Liver (tissue), 9 donors: ENCODE results near the gene TMEM221. TPM values are rescaled to one million over a fixed set of nuclear protein-coding genes. Genes with fewer than 3 reads are reported as not detected.

ENCODE experiments used
- DNase-seq: peaks from one replicate; pipeline ENCODE4 v3.0.0-alpha.2; 2017; ENCODE audit warnings: low spot score
- H3K27ac ChIP-seq, 2 donors: one replicate each; pipeline ENCODE4 v1.7.0; 2013; ENCODE audit warnings: inconsistent platforms in 2 of 2, low read length in 2 of 2, control low read depth in 1 of 2, low read depth in 1 of 2, mild to moderate bottlenecking in 1 of 2
- H3K27me3 ChIP-seq, 4 donors: one replicate each; pipeline versions ENCODE4 v1.6.1 to v1.7.0; 2013; ENCODE audit warnings: low read length in 3 of 4, inconsistent platforms in 1 of 4, mild to moderate bottlenecking in 1 of 4, moderate library complexity in 1 of 4; ENCODE audit not compliant: control insufficient read depth in 4 of 4, insufficient read depth in 4 of 4
- H3K36me3 ChIP-seq, 4 donors: one replicate each; pipeline versions ENCODE4 v1.6.1 to v1.7.0; 2013; ENCODE audit warnings: low read length in 3 of 4, mild to moderate bottlenecking in 3 of 4, low read depth in 1 of 4, moderate library complexity in 1 of 4; ENCODE audit not compliant: control insufficient read depth in 4 of 4, insufficient read depth in 3 of 4
- H3K4me1 ChIP-seq, 4 donors: one replicate each; pipeline versions ENCODE4 v1.6.1 to v1.7.0; 2013; ENCODE audit warnings: low read length in 3 of 4, mild to moderate bottlenecking in 3 of 4, moderate library complexity in 1 of 4; ENCODE audit not compliant: control insufficient read depth in 4 of 4, insufficient read depth in 4 of 4
- H3K4me3 ChIP-seq, 3 donors: one replicate each; pipeline versions ENCODE4 v1.6.1 to v1.7.0; 2013; ENCODE audit warnings: low read length in 3 of 3, control low read depth in 1 of 3, low read depth in 1 of 3, mild to moderate bottlenecking in 1 of 3
- H3K9ac ChIP-seq, 2 donors: one replicate each; pipeline ENCODE4 v1.7.0; 2013; ENCODE audit warnings: low read length in 2 of 2, mild to moderate bottlenecking in 2 of 2, moderate library complexity in 2 of 2, control low read depth in 1 of 2, low read depth in 1 of 2
- H3K9me3 ChIP-seq, 4 donors: one replicate each; pipeline versions ENCODE4 v1.6.1 to v1.7.0; 2013; ENCODE audit warnings: low read length in 3 of 4; ENCODE audit not compliant: control insufficient read depth in 4 of 4
- ATF3 ChIP-seq: IDR thresholded peaks from 2 replicates; pipeline ENCODE4 v1.6.1; 2016; ENCODE audit warnings: antibody characterized with exemption
- CTCF ChIP-seq: fragments of 150-350 bp; IDR thresholded peaks from 2 replicates; pipeline ENCODE4 v1.5.1; 2017; ENCODE audit warnings: improper control_type of control experiment, low read depth, low read length; ENCODE audit not compliant: missing input control
- EGR1 ChIP-seq, 2 donors: IDR thresholded peaks; 2 replicates each; pipeline ENCODE4 v1.6.1; 2016 to 2018; ENCODE audit warnings: antibody characterized with exemption in 2 of 2, low read depth in 2 of 2
- FOXA1 ChIP-seq: IDR thresholded peaks from 2 replicates; pipeline ENCODE4 v1.6.1; 2016; ENCODE audit warnings: antibody characterized with exemption
- GABPA ChIP-seq, 2 donors: IDR thresholded peaks in 1 of 2; conservative IDR thresholded peaks in 1 of 2; 2 replicates each; pipeline ENCODE4 v1.6.1; 2016; ENCODE audit warnings: antibody characterized with exemption in 2 of 2, mild to moderate bottlenecking in 1 of 2, moderate library complexity in 1 of 2
- HNF4G ChIP-seq: IDR thresholded peaks from 2 replicates; pipeline ENCODE4 v1.6.1; 2016; ENCODE audit warnings: antibody characterized with exemption
- JUND ChIP-seq, 2 donors: IDR thresholded peaks; 2 replicates each; pipeline ENCODE4 v1.6.1; 2016; ENCODE audit warnings: antibody characterized with exemption in 2 of 2
- MAX ChIP-seq: IDR thresholded peaks from 2 replicates; pipeline ENCODE4 v1.6.1; 2016; ENCODE audit warnings: antibody characterized with exemption
- NR2F2 ChIP-seq: IDR thresholded peaks from 2 replicates; pipeline ENCODE4 v1.6.1; 2016; ENCODE audit warnings: antibody characterized with exemption
- RXRA ChIP-seq, 2 donors: IDR thresholded peaks; 2 replicates each; pipeline ENCODE4 v1.6.1; 2017 to 2018; ENCODE audit warnings: antibody characterized with exemption in 2 of 2, mild to moderate bottlenecking in 1 of 2
- TAF1 ChIP-seq: conservative IDR thresholded peaks from 2 replicates; pipeline ENCODE4 v1.6.1; 2016; ENCODE audit warnings: antibody characterized with exemption, mild to moderate bottlenecking
- YY1 ChIP-seq: IDR thresholded peaks from 2 replicates; pipeline ENCODE4 v1.6.1; 2016; ENCODE audit warnings: antibody characterized with exemption, mild to moderate bottlenecking
- ZBTB33 ChIP-seq: IDR thresholded peaks from 2 replicates; pipeline ENCODE4 v1.6.1; 2016; ENCODE audit warnings: antibody characterized with exemption
- WGBS: extraction: QIAGEN DNeasy Blood & Tissue Kit; methylation state at CpG from one replicate; pipeline ENCODE4 v1.1.7; 2013; 5-methylcytosine and 5-hydroxymethylcytosine counted together
- polyA plus RNA-seq, 2 donors: library from polyadenylated mRNA; stranded (reverse) in 1 of 2; unstranded in 1 of 2; fragments of 200-250 nt in 1 of 2; fragments of >200 nt in 1 of 2; fragmentation: Nextera tagmentation in 1 of 2; extraction: Ambion mirVana in 1 of 2; gene quantifications; one replicate each; pipeline versions ENCODE4 v1.2.1 to v1.2.3, GENCODE V29; 2013 to 2015
- total RNA-seq, 2 donors: library from RNA; depleted of rRNA; stranded (reverse); fragments of >200 nt; gene quantifications; one replicate each; pipeline ENCODE4 v1.2.3, GENCODE V29; 2014
- donor health status: healthy.
- donor health status: healthy.
- donor health status: healthy.
- donor health status: healthy.
- donor health status: healthy.

Gene TMEM221
- total and polyA plus RNA-seq, 4 donors: 0.06 to 0.15 (median 0.11) TPM

- DNase-seq: no peak
- Histone ChIP-seq H3K4me1 (peaks cover 0 to 7% (median 5%) of the 10 kb centered on the region in 4 donors), H3K36me3 (peaks cover 2 to 12% (median 6%) of the 10 kb centered on the region in 4 donors), H3K9me3 (no peaks in the 10 kb centered on the region), H3K4me3 (no peak overlapping the region), H3K9ac (no peak overlapping the region), H3K27ac (no peak overlapping the region), H3K27me3 (no peaks in the 10 kb centered on the region)
- TF ChIP-seq JUND (IDR thresholded peaks at IDR 0.05) (no peak), ATF3 (no peak), ZBTB33 (no peak), GABPA (IDR thresholded peaks at IDR 0.05 in 1 of 2, conservative IDR thresholded peaks at IDR 0.05 in 1 of 2) (no peak), MAX (no peak)
- 68% methylated on average over 6 of the region's 6 CpGs for WGBS
Observed at GRCh38 chr19:17415121-17415520, 33.3 kb downstream of the TMEM221 start.

- no peak overlapping the region for H3K27ac ChIP-seq
Observed at GRCh38 chr19:17414097-17414496, 34.4 kb downstream of the TMEM221 start.

More at GRCh38 chr19:17414097-17414496, 34.4 kb downstream of the TMEM221 start:
- 82% methylated on average over 8 of the region's 8 CpGs for WGBS
- H3K9me3 ChIP-seq: no peaks in the 10 kb centered on the region
- no peaks in the 10 kb centered on the region for H3K27me3 ChIP-seq
- no peak overlapping the region for H3K9ac ChIP-seq
- H3K4me1 ChIP-seq: peaks cover 0 to 3% (median 3%) of the 10 kb centered on the region in 4 donors
- no peak for DNase-seq
- TF ChIP-seq FOXA1 (no peak), HNF4G (no peak), ATF3 (no peak), RXRA (IDR thresholded peaks at IDR 0.05) (no peak), GABPA (IDR thresholded peaks at IDR 0.05 in 1 of 2, conservative IDR thresholded peaks at IDR 0.05 in 1 of 2) (no peak), EGR1 (IDR thresholded peaks at IDR 0.05; ENCODE audit: low read depth in 2 of 2) (no peak), TAF1 (no peak), NR2F2 (no peak), YY1 (no peak), CTCF (no peak)
- H3K4me3 ChIP-seq: no peak overlapping the region
- peaks cover 2 to 12% (median 6%) of the 10 kb centered on the region in 4 donors for H3K36me3 ChIP-seq
